BLaER1 (cell line): ENCODE data around the gene CDK5.
A peak's percentile ranks its signal among the peaks of the same experiment; 100 is the strongest.

Source experiments
- H3K27ac ChIP-seq: shearing (Covaris generic); formaldehyde crosslinking; 2 replicates; pipeline ENCODE4 v1.8.1; 2022
- H3K27me3 ChIP-seq: shearing (Covaris generic); formaldehyde crosslinking; 2 replicates; pipeline ENCODE4 v1.8.1; 2022
- H3K36me3 ChIP-seq: shearing (Covaris generic); formaldehyde crosslinking; 2 replicates; pipeline ENCODE4 v1.8.1; 2022
- H3K4me1 ChIP-seq: shearing (Covaris generic); formaldehyde crosslinking; 2 replicates; pipeline ENCODE4 v1.8.1; 2022
- H3K4me2 ChIP-seq: shearing (Covaris generic); formaldehyde crosslinking; 2 replicates; pipeline ENCODE4 v1.8.1; 2022
- H3K4me3 ChIP-seq: shearing (Covaris generic); formaldehyde crosslinking; 2 replicates; pipeline ENCODE4 v1.8.1; 2022
- H3K9ac ChIP-seq: shearing (Covaris generic); formaldehyde crosslinking; 2 replicates; pipeline ENCODE4 v1.8.1; 2022
- H3K9me3 ChIP-seq: shearing (Covaris generic); formaldehyde crosslinking; 2 replicates; pipeline ENCODE4 v1.8.1; 2022
- H4K20me1 ChIP-seq: shearing (Covaris generic); formaldehyde crosslinking; 2 replicates; pipeline ENCODE4 v1.8.1; 2022
- Cebpa-rat ChIP-seq: shearing (Covaris generic); IDR thresholded peaks from 2 replicates; pipeline ENCODE4 v1.8.1; 2022

Gene CDK5

DNA sequence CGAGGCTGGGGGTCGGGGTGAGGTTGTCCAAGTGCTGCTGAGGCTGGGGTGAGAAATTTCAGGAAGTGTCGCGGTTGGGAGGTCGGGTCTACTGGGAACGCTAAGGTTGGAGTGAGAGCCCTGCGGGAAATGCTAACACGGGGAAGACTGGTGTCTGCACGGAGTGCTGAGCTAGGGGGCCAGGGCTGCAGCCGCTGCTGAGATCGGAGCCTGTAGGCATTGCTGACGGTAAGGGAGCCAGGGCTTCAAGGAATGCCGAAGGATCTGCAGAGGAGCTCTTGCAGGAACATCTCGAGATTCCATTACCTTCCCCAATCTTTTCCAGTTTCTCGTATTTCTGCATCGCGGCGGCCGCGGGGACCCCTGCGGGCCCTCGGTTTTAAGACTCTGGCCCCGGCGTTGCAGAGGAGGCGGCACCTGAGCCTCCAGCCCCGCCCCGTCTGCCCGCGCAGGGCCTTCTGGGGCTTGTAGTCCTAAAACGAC is at the start of gene CDK5:
CDK5 (minus strand) TSS at position 392 of the 483 bp plus-strand sequence; CDS start at position 343, 49 bp downstream.
- Histone ChIP-seq H3K9ac (peak within 1 kb of the TSS; percentile 87), H3K27ac (peak within 1 kb of the TSS; percentile 84), H3K36me3 (peaks cover 17% of the 10 kb centered on the region), H3K27me3 (no peaks in the 10 kb centered on the region), H3K4me3 (peak within 1 kb of the TSS; percentile 89), H3K9me3 (no peaks in the 10 kb centered on the region), H3K4me2 (peak within 1 kb of the TSS; percentile 96), H3K4me1 (peaks cover 61% of the 10 kb centered on the region), H4K20me1 (peaks cover 26% of the 10 kb centered on the region)
- TF ChIP-seq Cebpa-rat: no peak

GRCh38 chr7:151104411-151105235 is 46.9 kb upstream of the CDK5 start:
- Histone ChIP-seq H3K4me1 (peaks cover 53% of the 10 kb centered on the region), H3K27me3 (no peaks in the 10 kb centered on the region), H3K4me2 (peak overlapping the region; percentile 67), H3K36me3 (peaks cover 24% of the 10 kb centered on the region), H3K4me3 (no peak overlapping the region), H3K9me3 (no peaks in the 10 kb centered on the region), H3K27ac (no peak overlapping the region), H3K9ac (no peak overlapping the region), H4K20me1 (peaks cover 99% of the 10 kb centered on the region)
- no peak for TF ChIP-seq Cebpa-rat

DNA sequence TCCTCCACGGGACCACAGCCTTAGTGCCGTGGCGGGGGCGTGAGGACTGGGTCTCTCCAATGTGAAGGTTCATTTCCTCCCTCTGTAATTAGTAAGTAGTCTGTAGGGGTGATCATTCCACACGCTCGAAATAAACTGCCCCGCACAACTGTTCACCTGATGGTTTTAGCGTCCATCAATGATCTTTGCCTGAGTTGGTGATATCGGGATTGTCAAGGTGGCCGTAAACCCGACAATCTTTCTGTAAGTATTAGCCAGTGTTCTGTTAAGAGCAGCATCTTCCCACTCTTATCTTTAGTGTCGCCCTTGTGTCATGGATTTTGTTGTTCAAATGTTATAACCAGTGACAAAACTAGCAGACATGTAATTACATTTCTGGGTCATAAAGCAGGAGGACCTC is 46.3 kb upstream of the CDK5 start:
- Histone ChIP-seq H3K27ac (no peak overlapping the region), H3K4me3 (no peak overlapping the region), H3K36me3 (peaks cover 24% of the 10 kb centered on the region), H3K9me3 (no peaks in the 10 kb centered on the region), H3K4me2 (no peak overlapping the region), H4K20me1 (peaks cover 99% of the 10 kb centered on the region), H3K9ac (no peak overlapping the region), H3K27me3 (no peaks in the 10 kb centered on the region), H3K4me1 (peaks cover 59% of the 10 kb centered on the region)
- no peak for TF ChIP-seq Cebpa-rat

- Histone ChIP-seq H3K9ac (no peak overlapping the region), H3K36me3 (peaks cover 24% of the 10 kb centered on the region), H3K4me1 (peaks cover 59% of the 10 kb centered on the region), H4K20me1 (peaks cover 98% of the 10 kb centered on the region), H3K9me3 (no peaks in the 10 kb centered on the region), H3K4me2 (no peak overlapping the region), H3K27me3 (no peaks in the 10 kb centered on the region), H3K27ac (no peak overlapping the region), H3K4me3 (no peak overlapping the region)
- no peak for TF ChIP-seq Cebpa-rat
Measured at GRCh38 chr7:151102991-151103390, 45.3 kb upstream of the CDK5 start.

- Histone ChIP-seq H3K27me3 (no peaks in the 10 kb centered on the region), H3K4me3 (no peak overlapping the region), H3K36me3 (peaks cover 22% of the 10 kb centered on the region), H3K9me3 (no peaks in the 10 kb centered on the region), H4K20me1 (peaks cover 98% of the 10 kb centered on the region), H3K4me2 (peak overlapping the region; percentile 19; the same call in 1 of the 2 replicates), H3K27ac (peak overlapping the region; percentile 18; the same call in 1 of the 2 replicates), H3K4me1 (peaks cover 63% of the 10 kb centered on the region), H3K9ac (no peak overlapping the region)
- no peak for TF ChIP-seq Cebpa-rat
Measured at GRCh38 chr7:151101621-151102396, 44.1 kb upstream of the CDK5 start.

- Histone ChIP-seq H3K4me1 (peaks cover 72% of the 10 kb centered on the region), H4K20me1 (peaks cover 98% of the 10 kb centered on the region), H3K27ac (peak overlapping the region; percentile 18; the same call in 1 of the 2 replicates), H3K36me3 (0 out of 2 replicates have a peak, but pooled peaks cover 15% of the 10 kb centered on the region), H3K9ac (no peak overlapping the region), H3K27me3 (no peaks in the 10 kb centered on the region), H3K9me3 (no peaks in the 10 kb centered on the region), H3K4me3 (no peak overlapping the region), H3K4me2 (peak overlapping the region; percentile 19; the same call in 1 of the 2 replicates)
- no peak for TF ChIP-seq Cebpa-rat
Measured at GRCh38 chr7:151100921-151101320, 43.2 kb upstream of the CDK5 start.

- no peaks in the 10 kb centered on the region for H3K9me3 ChIP-seq
- H3K27me3 ChIP-seq: no peaks in the 10 kb centered on the region
- no peak overlapping the region for H3K4me3 ChIP-seq
- peaks cover 75% of the 10 kb centered on the region for H3K4me1 ChIP-seq
- H3K4me2 ChIP-seq: peak overlapping the region; percentile 40
- no peak overlapping the region for H3K27ac ChIP-seq
- no peak for TF ChIP-seq Cebpa-rat
- peak overlapping the region; percentile 53; the same call in 1 of the 2 replicates for H3K9ac ChIP-seq
- peaks cover 99% of the 10 kb centered on the region for H4K20me1 ChIP-seq
- 0 out of 2 replicates have a peak, but pooled peaks cover 14% of the 10 kb centered on the region for H3K36me3 ChIP-seq
Measured at GRCh38 chr7:151099486-151100211, 42.0 kb upstream of the CDK5 start.

- Histone ChIP-seq H3K36me3 (peaks cover 17% of the 10 kb centered on the region; the same call in 1 of the 2 replicates), H4K20me1 (peaks cover 99% of the 10 kb centered on the region), H3K4me2 (0 out of 2 replicates have a peak overlapping the region, but pooled peaks have one; percentile 2), H3K27me3 (no peaks in the 10 kb centered on the region), H3K9me3 (no peaks in the 10 kb centered on the region), H3K4me1 (peaks cover 94% of the 10 kb centered on the region), H3K4me3 (no peak overlapping the region), H3K27ac (no peak overlapping the region), H3K9ac (no peak overlapping the region)
- TF ChIP-seq Cebpa-rat: no peak
Measured at GRCh38 chr7:151095828-151096475, 38.3 kb upstream of the CDK5 start.
